Astrocyte of the cerebellum (primary cell): ENCODE data around the gene DCUN1D3.

ENCODE experiments used
- DNase-seq: peaks from one replicate; pipeline ENCODE4 v3.0.0-alpha.2; 2011; ENCODE audit warnings: low read depth
- H3K4me3 ChIP-seq: 2 replicates; pipeline ENCODE4 v1.5.1; 2011; ENCODE audit warnings: mild to moderate bottlenecking, low read depth, low read length, moderate library complexity
- CTCF ChIP-seq: IDR thresholded peaks from 2 replicates; pipeline ENCODE4 v1.5.1; 2012; ENCODE audit warnings: low read length, low read depth, moderate library complexity, mild to moderate bottlenecking; ENCODE audit errors: missing control alignments
- in situ Hi-C: cut with HindIII; loops from 2 replicates; pipeline ENCODE4 v1.10.0; 2017; ENCODE audit warnings: low sequenced_read_pairs

Gene DCUN1D3

GRCh38 chr16:20853981-20854620, 46.1 kb downstream of the DCUN1D3 start:
- no peak overlapping the region for H3K4me3 ChIP-seq
- no peak for DNase-seq
- no peak for TF ChIP-seq CTCF
- in situ Hi-C loops = loop anchor here (5.0 kb wide), 1 partner anchor 53 kb away; no protein-coding TSS in a partner anchor

DNA sequence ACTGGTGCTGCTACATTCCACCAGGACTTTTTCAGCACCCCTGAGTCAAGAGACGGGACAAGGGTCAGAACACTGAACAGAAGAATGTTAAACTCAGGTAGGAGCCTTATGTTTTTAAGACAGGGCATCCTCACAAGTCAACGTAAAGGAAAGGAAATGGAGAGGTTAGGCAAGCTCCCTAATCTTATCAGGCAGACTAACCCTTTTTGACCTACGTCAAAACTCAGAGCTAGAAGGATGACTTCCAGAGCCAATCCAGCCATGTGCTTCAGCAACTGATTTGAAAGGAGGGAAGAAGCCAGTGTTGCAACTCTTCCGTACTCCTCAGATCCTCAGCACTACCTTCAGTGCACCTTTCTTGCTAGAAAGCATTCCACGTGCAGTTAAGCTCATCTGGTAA, 47.0 kb downstream of the DCUN1D3 start:
- no peak for DNase-seq
- in situ Hi-C loops = loop anchor here (5.0 kb wide), 1 partner anchor 54 kb away; no protein-coding TSS in a partner anchor
- H3K4me3 ChIP-seq = no peak overlapping the region
- TF ChIP-seq CTCF = no peak

DNA sequence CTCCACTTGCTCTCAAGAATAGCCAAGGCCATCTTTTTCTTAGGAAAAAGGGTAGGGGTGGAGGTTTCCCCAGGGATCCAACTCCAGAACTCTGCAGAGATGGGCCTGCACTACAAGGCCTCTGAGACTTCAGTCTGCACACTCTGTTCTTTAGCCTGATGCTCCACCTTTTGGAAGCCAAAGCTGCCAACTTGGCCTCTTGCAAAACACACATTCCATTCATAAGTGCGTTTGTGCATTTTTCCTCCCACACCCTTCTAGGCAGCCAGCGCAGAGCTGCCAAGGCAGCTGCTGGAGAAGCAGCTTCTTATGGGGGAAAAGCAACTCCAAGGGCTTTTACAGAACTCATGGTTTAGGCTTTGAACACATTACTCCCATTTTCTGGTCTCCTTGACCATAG, 48.6 kb downstream of the DCUN1D3 start:
- no peak overlapping the region for H3K4me3 ChIP-seq
- TF ChIP-seq CTCF = no peak
- peak; percentile 87 for DNase-seq
- in situ Hi-C loops = loop anchor here (5.0 kb wide), 1 partner anchor 56 kb away; no protein-coding TSS in a partner anchor

- TF ChIP-seq CTCF = no peak
- no peak overlapping the region for H3K4me3 ChIP-seq
- in situ Hi-C loops = loop anchor here (5.0 kb wide), 1 partner anchor 56 kb away; no protein-coding TSS in a partner anchor
- no peak for DNase-seq
These were observed 49.2 kb downstream of the DCUN1D3 start for GRCh38 chr16:20850981-20851380.

DNA sequence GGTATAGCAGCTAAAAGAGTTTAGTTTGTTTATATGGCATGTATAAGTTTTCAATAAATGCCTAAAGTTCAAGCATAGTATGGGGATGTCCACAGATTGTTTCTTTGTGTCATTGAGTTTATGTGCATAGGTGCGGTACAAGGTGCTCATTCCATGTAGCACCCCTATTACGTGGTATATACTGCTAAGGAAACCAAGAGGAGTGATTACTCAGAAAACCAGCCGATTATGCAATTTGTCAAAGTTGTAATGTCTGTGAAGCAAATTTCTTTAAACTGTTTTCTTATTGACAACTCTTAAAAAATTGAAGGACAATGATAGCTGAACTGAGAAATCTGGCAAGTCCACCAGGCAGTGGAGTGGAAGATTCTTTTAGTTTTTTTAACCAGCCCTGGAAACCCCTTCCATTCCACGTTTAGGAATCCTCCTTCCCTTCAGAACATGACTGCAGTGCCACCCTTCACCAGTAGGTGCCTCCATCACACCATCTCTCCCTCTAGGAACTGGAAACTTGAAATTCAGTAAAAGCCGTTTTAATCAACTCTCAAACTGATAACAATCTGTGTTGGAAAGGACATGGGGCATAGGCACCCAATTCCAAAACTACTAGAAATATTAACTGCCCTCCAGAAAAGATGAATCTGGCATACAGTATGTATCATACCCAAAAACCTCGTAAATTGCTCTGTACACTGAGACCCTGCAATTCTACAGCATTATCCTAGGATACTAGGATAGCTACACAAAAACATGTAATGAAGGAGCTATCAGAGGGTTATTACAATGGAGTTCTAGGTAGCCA, 50.4 kb downstream of the DCUN1D3 start:
- peak; percentile 100 for TF ChIP-seq CTCF
- in situ Hi-C loops = loop anchor here (5.0 to 10.0 kb wide), 3 partner anchors 58 to 453 kb away; no protein-coding TSS in a partner anchor

GRCh38 chr16:20847550-20847949, 52.6 kb downstream of the DCUN1D3 start:
- no peak overlapping the region for H3K4me3 ChIP-seq
- in situ Hi-C loops = loop anchor here (5.0 to 10.0 kb wide), 2 partner anchors 337 to 455 kb away; no protein-coding TSS in a partner anchor
- TF ChIP-seq CTCF = no peak
- DNase-seq = no peak

More for the DNA sequence above, 50.4 kb downstream of the DCUN1D3 start:
- peak; percentile 59 for DNase-seq
- no peak overlapping the region for H3K4me3 ChIP-seq
